ENCODE data around the gene PTPRD. TPM values are rescaled to one million over a fixed set of nuclear protein-coding genes. Genes with fewer than 3 reads are reported as not detected.
"Not testable (repeated sequence)": the region's sequence is repeated elsewhere in the genome, so short reads cannot be mapped to it uniquely, and the experiment has no call there.

Gene PTPRD
- polyA plus RNA-seq, 1 experiment: 0.39 TPM

DNA sequence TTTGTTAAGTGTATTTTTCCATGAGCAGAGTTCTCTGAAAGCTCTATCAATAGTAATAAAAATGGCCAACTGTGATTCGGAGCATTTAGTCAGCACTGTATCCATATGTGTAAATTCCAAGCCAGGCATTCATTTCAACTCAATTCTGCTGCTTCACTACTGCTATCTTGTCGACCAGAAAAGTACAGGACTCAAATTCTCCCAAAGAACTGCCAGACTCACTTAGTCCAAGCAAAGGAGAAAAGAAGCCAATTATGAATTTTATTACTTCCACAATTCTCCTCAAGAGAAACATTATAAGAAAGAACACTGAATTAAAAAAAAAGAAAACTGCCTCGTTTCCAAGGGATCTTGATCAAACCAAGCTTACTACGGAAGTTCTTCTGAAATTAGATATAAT lies 1906.9 kb downstream of the PTPRD start:
- no peak overlapping the region for H3K4me3 ChIP-seq (ENCODE audit: low read depth, low read length)
- TF ChIP-seq, protein P1, sequence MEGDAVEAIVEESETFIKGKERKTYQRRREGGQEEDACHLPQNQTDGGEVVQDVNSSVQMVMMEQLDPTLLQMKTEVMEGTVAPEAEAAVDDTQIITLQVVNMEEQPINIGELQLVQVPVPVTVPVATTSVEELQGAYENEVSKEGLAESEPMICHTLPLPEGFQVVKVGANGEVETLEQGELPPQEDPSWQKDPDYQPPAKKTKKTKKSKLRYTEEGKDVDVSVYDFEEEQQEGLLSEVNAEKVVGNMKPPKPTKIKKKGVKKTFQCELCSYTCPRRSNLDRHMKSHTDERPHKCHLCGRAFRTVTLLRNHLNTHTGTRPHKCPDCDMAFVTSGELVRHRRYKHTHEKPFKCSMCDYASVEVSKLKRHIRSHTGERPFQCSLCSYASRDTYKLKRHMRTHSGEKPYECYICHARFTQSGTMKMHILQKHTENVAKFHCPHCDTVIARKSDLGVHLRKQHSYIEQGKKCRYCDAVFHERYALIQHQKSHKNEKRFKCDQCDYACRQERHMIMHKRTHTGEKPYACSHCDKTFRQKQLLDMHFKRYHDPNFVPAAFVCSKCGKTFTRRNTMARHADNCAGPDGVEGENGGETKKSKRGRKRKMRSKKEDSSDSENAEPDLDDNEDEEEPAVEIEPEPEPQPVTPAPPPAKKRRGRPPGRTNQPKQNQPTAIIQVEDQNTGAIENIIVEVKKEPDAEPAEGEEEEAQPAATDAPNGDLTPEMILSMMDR (IDR thresholded peaks at IDR 0.05; ENCODE audit: insufficient read depth, low read depth, low read length): no peak
- POLR2A ChIA-PET: no interaction called here
- no peaks in the 10 kb centered on the region for H3K27me3 ChIP-seq (ENCODE audit: control insufficient read depth, insufficient read depth, low read length)
- no peak for DNase-seq (ENCODE audit: low read depth)
- no peaks in the 10 kb centered on the region for H3K36me3 ChIP-seq (ENCODE audit: control insufficient read depth, insufficient read depth, low read length)
- CTCF ChIA-PET: no interaction called here

DNA sequence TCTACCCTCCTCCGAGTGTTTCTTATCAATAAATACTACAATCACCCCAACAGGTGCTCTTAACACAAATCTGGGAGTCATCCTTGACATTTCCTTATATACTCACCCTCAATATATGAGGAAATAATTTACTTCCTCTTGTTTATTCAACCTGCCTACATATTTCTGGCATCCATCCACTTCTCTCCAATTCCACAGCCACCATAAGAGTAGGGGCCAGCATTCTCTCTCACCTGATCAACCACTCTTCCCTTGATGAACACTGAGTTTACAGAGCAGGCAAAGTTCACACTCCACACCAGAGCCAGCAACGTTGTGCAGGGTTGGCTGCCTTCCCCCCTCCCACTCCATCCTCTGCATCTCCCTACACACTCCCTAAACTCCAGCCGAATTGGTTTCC lies 1908.9 kb downstream of the PTPRD start:
- no peaks in the 10 kb centered on the region for H3K27me3 ChIP-seq (ENCODE audit: control insufficient read depth, insufficient read depth, low read length)
- POLR2A ChIA-PET: no interaction called here
- CTCF ChIA-PET: no interaction called here
- no peak overlapping the region for H3K4me3 ChIP-seq (ENCODE audit: low read depth, low read length)
- H3K36me3 ChIP-seq (ENCODE audit: control insufficient read depth, insufficient read depth, low read length): no peaks in the 10 kb centered on the region
- no peak for DNase-seq (ENCODE audit: low read depth)
- TF ChIP-seq, protein P1 (IDR thresholded peaks at IDR 0.05; ENCODE audit: insufficient read depth, low read depth, low read length): no peak

DNA sequence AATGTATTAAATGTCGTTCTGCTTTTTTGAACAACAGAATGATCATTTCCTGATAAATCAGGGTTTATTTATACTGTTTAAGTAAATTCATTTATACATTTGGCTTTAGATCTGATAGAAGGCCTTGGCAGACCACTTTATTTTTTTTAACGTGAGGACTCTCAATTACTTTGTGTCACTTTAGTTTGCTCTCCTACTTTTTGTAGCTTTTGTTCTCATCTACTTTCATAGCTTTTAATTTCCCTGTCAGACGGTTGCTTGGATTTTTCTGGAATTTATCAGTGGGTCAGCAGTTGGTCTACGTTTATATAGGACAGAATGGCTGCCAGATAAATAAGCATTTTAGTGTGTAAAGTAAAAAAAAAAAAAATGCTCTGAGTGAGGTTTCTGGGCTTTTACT lies 1910.9 kb downstream of the PTPRD start:
- ChIA-PET CTCF (interaction anchor here (0.7 kb wide), 1 partner anchor 24 kb away, joined by 3 read pairs; no protein-coding TSS in a partner anchor), POLR2A (no interaction called here)
- no peak for DNase-seq (ENCODE audit: low read depth)
- H3K36me3 ChIP-seq (ENCODE audit: control insufficient read depth, insufficient read depth, low read length): no peaks in the 10 kb centered on the region
- H3K27me3 ChIP-seq (ENCODE audit: control insufficient read depth, insufficient read depth, low read length): no peaks in the 10 kb centered on the region
- no peak overlapping the region for H3K4me3 ChIP-seq (ENCODE audit: low read depth, low read length)
- TF ChIP-seq, protein P1 (IDR thresholded peaks at IDR 0.05; ENCODE audit: insufficient read depth, low read depth, low read length): no peak

DNA sequence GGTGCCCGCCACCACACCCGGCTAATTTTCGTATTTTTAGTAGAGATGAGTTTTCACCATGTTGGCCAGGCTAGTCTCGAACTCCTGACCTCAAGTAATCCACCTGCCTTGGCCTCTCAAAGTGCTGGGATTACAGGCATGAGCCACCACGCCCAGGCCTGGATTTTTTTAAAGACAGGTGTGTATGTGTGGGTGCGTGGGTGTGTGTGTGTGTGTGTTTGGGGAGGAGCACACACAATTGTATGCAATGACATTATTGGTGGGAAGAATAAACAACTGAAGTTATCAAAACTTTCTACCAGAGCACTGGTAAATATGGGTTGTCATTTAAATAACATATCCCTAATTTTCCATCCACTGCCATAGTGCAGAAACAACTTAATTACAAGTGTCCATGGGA lies 1915.2 kb downstream of the PTPRD start:
- H3K27me3 ChIP-seq (ENCODE audit: control insufficient read depth, insufficient read depth, low read length); POLR2A ChIA-PET; H3K4me3 ChIP-seq (ENCODE audit: low read depth, low read length); H3K36me3 ChIP-seq (ENCODE audit: control insufficient read depth, insufficient read depth, low read length); DNase-seq (ENCODE audit: low read depth); CTCF ChIA-PET: not testable (repeated sequence)

DNA sequence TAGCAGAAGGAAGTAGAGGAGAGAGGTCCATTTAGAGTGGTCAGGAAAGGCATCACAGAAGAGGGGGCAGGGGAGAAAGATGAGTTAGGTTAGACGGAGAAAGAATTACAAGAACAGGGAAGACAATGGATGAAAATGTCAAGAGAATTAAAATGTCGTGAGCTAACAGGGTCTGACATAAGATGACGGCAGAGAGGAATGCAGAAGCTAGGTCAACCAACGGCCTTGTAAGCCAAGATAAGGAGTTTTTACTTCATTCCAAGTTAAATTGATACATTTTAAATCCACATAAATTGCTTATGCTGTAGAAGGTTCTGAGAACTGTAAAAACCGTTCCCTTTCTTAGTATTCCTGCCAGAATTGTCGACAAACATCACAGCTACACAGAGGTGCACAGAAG lies 1916.3 kb downstream of the PTPRD start:
- ChIA-PET POLR2A (no interaction called here), CTCF (no interaction called here)
- Histone ChIP-seq H3K27me3 (ENCODE audit: control insufficient read depth, insufficient read depth, low read length) (no peaks in the 10 kb centered on the region), H3K4me3 (ENCODE audit: low read depth, low read length) (no peak overlapping the region), H3K36me3 (ENCODE audit: control insufficient read depth, insufficient read depth, low read length) (no peaks in the 10 kb centered on the region)
- TF ChIP-seq, protein P1 (IDR thresholded peaks at IDR 0.05; ENCODE audit: insufficient read depth, low read depth, low read length): no peak
- DNase-seq (ENCODE audit: low read depth): no peak

DNA sequence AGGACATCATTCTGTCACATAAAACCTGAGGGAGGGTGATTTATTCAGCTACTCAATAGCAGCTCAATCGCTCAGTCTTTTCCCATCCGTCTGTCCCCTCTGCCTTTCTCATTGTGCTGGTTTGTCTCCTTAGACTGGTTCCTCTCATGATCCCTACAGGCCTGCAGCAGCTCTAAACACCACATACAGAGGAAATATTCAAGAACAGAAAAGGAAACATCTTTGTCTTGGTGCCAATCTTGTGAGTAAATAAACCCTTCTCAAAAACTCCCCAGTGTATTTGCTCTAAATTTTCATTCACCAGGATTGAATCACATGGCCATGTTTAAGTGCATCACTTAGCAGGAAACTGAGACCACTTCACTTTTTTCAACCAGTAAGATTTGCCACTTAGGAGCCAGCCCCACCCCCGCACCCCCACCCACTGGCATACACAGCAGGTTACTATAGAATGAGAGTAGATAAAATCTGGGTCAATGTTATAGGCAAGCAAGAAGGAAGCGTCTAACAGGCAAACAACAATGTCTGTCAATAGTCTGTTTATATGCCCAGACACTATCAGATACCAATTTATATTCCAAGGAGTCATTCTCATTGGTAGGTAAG lies 1917.7 kb downstream of the PTPRD start:
- TF ChIP-seq, protein P1 (IDR thresholded peaks at IDR 0.05; ENCODE audit: insufficient read depth, low read depth, low read length): no peak
- no peaks in the 10 kb centered on the region for H3K36me3 ChIP-seq (ENCODE audit: control insufficient read depth, insufficient read depth, low read length)
- H3K4me3 ChIP-seq (ENCODE audit: low read depth, low read length): no peak overlapping the region
- H3K27me3 ChIP-seq (ENCODE audit: control insufficient read depth, insufficient read depth, low read length): no peaks in the 10 kb centered on the region
- ChIA-PET CTCF (no interaction called here), POLR2A (no interaction called here)
- no peak for DNase-seq (ENCODE audit: low read depth)
